H7 (cell line): ENCODE data around the gene FMO1. TPM values are rescaled to one million over a fixed set of nuclear protein-coding genes. Genes with fewer than 3 reads are reported as not detected.
A peak's percentile ranks its signal among the peaks of the same experiment; 100 is the strongest.

Experiments
- DNase-seq: peaks from one replicate; pipeline ENCODE4 v3.0.0; 2012
- H3K27me3 ChIP-seq: 2 replicates; pipeline ENCODE4 v1.6.0; 2011; ENCODE audit warnings: mild to moderate bottlenecking, low read length; ENCODE audit not compliant: control insufficient read depth, insufficient read depth
- H3K36me3 ChIP-seq: replicated peaks from 2 replicates; pipeline ENCODE4 v1.5.1; 2011; ENCODE audit warnings: low read length; ENCODE audit not compliant: control insufficient read depth, insufficient read depth
- H3K4me3 ChIP-seq: 2 replicates; pipeline ENCODE4 v1.5.1; 2011; ENCODE audit warnings: low read depth, mild to moderate bottlenecking, control low read depth, low read length, moderate library complexity; ENCODE audit not compliant: insufficient read depth
- total RNA-seq: library from RNA; depleted of rRNA; stranded (reverse); fragments of >200 nt; shearing (Covaris generic); gene quantifications from 2 replicates; pipeline ENCODE4 v1.2.3, GENCODE V29; 2014; rRNA removed

FMO1 gene, protein sequence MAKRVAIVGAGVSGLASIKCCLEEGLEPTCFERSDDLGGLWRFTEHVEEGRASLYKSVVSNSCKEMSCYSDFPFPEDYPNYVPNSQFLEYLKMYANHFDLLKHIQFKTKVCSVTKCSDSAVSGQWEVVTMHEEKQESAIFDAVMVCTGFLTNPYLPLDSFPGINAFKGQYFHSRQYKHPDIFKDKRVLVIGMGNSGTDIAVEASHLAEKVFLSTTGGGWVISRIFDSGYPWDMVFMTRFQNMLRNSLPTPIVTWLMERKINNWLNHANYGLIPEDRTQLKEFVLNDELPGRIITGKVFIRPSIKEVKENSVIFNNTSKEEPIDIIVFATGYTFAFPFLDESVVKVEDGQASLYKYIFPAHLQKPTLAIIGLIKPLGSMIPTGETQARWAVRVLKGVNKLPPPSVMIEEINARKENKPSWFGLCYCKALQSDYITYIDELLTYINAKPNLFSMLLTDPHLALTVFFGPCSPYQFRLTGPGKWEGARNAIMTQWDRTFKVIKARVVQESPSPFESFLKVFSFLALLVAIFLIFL
- not detected in 2 replicates for total RNA-seq

DNA sequence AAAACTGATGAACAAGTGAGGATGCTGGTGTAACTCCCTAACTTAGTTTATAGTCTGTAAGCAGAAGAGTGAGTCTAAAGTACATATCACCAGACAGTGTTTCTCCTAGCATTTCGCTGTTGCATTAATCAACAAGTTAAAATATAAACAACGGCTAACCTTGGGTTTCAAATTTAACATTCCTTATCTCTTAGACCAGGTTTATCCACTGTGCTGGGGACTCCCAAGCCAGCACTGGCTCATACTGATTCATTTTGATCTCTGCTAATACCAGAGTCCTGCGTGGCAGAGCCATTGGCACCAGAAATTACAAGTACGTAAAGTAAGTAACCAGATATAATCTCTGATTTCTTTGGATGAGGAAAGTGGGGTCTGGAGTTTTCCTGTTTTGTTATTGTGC is at the start of gene FMO1:
FMO1 (plus strand) TSS at position 193 of the 400 bp plus-strand sequence. CDS start 9,594 bp downstream, outside the sequence.
- H3K36me3 ChIP-seq, result no peaks in the 10 kb centered on the region
- DNase-seq, result no peak
- H3K4me3 ChIP-seq, result no peak within 1 kb of the TSS
- peaks cover 3% of the 10 kb centered on the region; the same call in 1 of the 2 replicates for H3K27me3 ChIP-seq

DNA sequence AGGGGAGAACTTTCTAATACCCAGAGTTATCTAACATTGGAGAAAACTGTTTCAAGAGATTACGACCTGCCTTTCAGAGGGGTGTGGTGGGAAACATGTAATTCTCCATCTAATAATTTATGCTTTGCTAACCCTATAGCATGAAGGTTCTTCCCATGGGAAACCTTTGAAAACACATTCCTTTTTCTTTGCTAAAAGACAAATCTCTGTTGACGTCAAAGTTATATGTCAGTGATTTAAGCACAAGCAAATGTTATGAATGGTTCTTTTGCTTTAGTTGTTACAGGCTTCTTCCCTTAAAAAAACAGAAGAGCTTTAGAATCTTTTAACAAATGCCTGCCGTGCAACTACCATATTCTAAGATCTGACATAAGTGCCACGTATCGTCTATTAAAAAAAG is 44.0 kb upstream of the FMO1 start:
- Histone ChIP-seq H3K27me3 (no peaks in the 10 kb centered on the region), H3K36me3 (no peaks in the 10 kb centered on the region), H3K4me3 (no peak overlapping the region)
- no peak for DNase-seq

GRCh38 chr1:171206204-171206977 is 41.9 kb upstream of the FMO1 start:
- H3K4me3 ChIP-seq, result no peak overlapping the region
- DNase-seq, result no peak
- H3K27me3 ChIP-seq, result no peaks in the 10 kb centered on the region
- no peaks in the 10 kb centered on the region for H3K36me3 ChIP-seq

GRCh38 chr1:171206978-171207355 is 41.3 kb upstream of the FMO1 start:
- Histone ChIP-seq H3K36me3 (no peaks in the 10 kb centered on the region), H3K27me3 (no peaks in the 10 kb centered on the region), H3K4me3 (no peak overlapping the region)
- DNase-seq, result no peak

DNA sequence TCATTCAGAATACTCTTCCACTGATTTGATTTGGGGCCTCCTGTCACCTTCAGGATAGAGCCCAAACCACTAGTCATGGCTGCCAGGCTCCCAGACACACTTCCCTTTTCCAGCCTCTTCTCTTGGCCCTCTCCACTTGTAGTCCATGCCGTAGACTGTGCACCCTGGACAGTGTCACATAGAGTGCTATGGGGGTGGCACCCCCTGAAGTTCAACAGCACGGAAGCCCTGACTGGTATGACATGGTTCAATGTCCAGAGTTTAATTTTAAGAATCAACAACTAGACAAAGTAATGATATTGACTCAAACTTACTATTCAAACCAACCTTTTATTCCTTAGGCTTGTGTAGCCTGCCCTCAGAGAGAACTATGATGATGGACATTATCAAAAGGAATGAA is 40.9 kb upstream of the FMO1 start:
- no peaks in the 10 kb centered on the region for H3K36me3 ChIP-seq
- H3K27me3 ChIP-seq, result no peaks in the 10 kb centered on the region

GRCh38 chr1:171210355-171210754 is 37.9 kb upstream of the FMO1 start:
- no peaks in the 10 kb centered on the region for H3K36me3 ChIP-seq
- H3K27me3 ChIP-seq, result no peaks in the 10 kb centered on the region
- DNase-seq, result no peak
- H3K4me3 ChIP-seq, result no peak overlapping the region

More for the DNA sequence above, 40.9 kb upstream of the FMO1 start:
- DNase-seq, result no peak
- H3K4me3 ChIP-seq, result no peak overlapping the region

- DNase-seq, result no peak
- Histone ChIP-seq H3K27me3 (no peaks in the 10 kb centered on the region), H3K36me3 (no peaks in the 10 kb centered on the region), H3K4me3 (no peak overlapping the region)
Measured at GRCh38 chr1:171212607-171213351, 35.5 kb upstream of the FMO1 start.

- Histone ChIP-seq H3K4me3 (no peak overlapping the region), H3K27me3 (no peaks in the 10 kb centered on the region), H3K36me3 (no peaks in the 10 kb centered on the region)
- no peak for DNase-seq
Measured at GRCh38 chr1:171213559-171214454, 34.5 kb upstream of the FMO1 start.

DNA sequence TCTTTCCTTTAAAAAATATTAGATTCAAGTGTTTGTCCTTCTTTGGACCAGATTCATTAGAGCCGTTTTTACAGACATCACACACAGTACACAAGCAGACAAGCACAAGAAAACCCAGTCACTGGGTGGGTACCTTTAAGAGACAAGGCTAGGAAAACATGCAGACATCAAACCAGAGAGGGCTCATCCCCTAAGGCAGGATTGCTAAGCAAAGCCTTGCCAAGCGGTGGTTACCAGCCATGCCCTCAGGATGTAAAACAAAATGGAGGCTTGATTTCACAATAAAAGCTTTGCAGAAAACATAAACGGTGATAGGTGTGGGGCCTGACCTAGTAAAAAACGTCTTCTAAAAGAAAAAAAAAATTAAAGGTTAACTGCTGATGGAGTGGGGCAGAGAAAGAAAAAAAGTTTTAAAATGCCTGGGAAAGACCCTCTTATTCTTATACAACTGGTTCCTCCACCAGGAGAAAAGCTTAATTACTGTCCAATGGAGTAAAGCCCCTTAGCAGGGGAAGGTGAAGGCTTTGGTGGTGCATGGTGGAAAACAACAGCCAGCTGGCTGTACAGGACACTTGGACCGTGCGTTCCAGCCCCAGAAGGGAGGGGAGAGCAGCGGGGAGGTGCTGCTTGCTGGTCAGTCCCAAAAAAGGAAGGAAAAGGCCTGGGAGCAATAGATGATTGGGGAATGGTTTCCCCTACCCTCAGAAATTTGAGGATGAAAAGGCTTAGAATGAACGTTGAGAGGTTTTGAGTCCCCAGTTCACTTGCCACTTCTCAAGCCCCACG is 30.4 kb upstream of the FMO1 start:
- H3K36me3 ChIP-seq, result no peaks in the 10 kb centered on the region
- DNase-seq, result no peak
- H3K4me3 ChIP-seq, result no peak overlapping the region
- no peaks in the 10 kb centered on the region for H3K27me3 ChIP-seq

DNA sequence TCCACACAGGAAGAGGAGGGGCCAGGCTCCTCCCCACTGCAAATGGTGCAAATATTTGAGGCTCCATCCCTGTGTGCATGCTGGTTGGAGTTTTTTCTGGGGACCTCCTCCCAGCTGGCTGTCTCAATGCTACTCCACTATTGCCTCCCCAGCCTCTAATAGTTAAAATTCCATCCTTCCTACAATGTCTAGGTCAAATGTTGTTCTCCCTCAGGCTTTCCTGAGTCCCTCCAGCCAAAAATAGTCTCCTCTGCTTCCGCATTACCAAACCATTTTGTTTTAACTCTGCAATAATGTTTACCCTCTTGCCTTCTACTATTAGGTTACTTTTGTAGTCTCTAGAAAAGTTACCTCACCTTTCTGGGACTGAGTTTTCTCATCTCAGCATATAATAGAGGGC is 29.6 kb upstream of the FMO1 start:
- Histone ChIP-seq H3K4me3 (no peak overlapping the region), H3K27me3 (no peaks in the 10 kb centered on the region), H3K36me3 (no peaks in the 10 kb centered on the region)
- no peak for DNase-seq

DNA sequence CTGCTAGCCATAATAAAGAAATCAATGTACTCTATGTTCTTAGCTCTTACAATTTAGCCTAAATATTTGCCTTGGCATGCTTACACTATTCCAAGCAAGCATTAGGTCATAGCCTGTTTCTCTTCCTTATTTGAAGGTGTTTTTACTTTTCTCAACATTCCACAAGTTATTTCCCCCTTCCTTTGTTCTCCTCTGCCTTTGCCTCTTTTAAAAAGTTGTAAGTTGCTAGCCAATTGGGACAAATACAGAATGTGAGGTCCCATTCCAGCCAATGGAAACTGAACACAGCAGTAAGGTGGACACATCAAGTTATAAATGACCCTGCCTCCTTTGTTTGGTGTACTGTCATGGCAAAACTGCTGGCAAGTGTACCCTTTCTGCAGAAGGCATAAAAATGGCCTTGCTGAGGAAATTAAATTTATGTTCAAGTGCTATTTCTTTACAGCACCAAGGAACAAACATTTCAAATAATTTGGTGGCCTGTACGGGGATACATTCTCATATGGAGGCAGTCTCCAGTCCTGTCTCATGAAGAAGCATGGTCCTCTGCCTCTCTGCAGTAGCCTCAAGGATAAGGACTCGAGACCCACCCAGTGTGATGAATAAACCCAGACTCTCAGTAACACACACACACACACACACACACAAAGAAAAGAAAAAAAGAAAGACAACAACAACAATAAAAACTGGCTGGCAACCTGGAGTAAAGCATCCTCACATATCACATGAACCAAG is 28.8 kb upstream of the FMO1 start:
- no peak for DNase-seq
- Histone ChIP-seq H3K4me3 (no peak overlapping the region), H3K36me3 (no peaks in the 10 kb centered on the region), H3K27me3 (no peaks in the 10 kb centered on the region)

DNA sequence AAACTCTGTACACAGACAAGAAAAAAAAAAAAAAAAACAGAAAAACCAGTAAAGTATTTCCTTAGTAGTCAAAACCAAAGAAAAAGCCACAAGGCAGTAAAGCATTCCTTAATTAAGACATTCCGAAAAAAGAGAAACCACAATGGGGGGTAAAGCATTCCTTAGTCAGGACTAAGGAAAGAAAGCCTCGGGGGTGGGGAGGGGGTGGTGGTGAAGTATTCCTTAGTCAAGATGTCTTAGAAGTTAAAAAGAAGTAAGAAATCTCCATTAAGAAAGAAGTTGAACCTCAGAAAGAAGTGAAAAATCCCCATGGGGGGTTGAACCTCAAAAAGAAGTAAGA is 28.2 kb upstream of the FMO1 start:
- Histone ChIP-seq H3K36me3 (no peaks in the 10 kb centered on the region), H3K4me3 (peak overlapping the region; percentile 30), H3K27me3 (no peaks in the 10 kb centered on the region)
- DNase-seq, result peak; percentile 35
